ENCODE results near the gene NCK2. TPM values are rescaled to one million over a fixed set of nuclear protein-coding genes. Genes with fewer than 3 reads are reported as not detected.
A peak's percentile ranks its signal among the peaks of the same experiment; 100 is the strongest.

The NCK2 gene
- total RNA-seq, 2 donors from 2014 or later = 36.6 to 42.8 TPM

DNA sequence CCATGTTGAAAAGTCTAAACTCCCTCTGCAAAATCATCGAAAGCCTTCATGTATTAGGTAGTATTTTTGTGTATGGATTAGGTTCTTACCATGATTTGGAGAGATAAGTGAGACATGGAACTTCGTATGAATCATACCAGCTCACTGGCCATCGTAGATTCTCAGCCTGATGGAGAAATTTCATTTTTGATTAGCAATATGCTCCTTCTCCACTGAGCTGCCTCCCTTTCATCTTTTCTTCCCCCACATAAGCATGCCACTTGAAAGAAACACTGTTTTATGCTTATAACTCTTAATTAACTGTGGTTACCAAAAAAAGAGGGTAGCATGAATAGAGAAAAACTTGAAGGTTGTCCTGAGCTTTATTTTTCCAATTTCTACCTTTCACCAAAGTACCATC lies 111.9 kb downstream of the NCK2 start:
- H3K4me3 ChIP-seq = no peak overlapping the region
- H3K36me3 ChIP-seq (replicated peaks in 1 of 2; ENCODE audit: insufficient read depth in 1 of 2, low read depth in 2 of 2) = no peaks in the 10 kb centered on the region
- intact Hi-C loops (cut with DNase I) = no loop called here
- no peaks in the 10 kb centered on the region for H3K9me3 ChIP-seq
- DNase-seq = no peak
- TF ChIP-seq, protein P1, sequence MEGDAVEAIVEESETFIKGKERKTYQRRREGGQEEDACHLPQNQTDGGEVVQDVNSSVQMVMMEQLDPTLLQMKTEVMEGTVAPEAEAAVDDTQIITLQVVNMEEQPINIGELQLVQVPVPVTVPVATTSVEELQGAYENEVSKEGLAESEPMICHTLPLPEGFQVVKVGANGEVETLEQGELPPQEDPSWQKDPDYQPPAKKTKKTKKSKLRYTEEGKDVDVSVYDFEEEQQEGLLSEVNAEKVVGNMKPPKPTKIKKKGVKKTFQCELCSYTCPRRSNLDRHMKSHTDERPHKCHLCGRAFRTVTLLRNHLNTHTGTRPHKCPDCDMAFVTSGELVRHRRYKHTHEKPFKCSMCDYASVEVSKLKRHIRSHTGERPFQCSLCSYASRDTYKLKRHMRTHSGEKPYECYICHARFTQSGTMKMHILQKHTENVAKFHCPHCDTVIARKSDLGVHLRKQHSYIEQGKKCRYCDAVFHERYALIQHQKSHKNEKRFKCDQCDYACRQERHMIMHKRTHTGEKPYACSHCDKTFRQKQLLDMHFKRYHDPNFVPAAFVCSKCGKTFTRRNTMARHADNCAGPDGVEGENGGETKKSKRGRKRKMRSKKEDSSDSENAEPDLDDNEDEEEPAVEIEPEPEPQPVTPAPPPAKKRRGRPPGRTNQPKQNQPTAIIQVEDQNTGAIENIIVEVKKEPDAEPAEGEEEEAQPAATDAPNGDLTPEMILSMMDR (IDR thresholded peaks at IDR 0.05) = no peak
- no peak for TF ChIP-seq POLR2A (IDR thresholded peaks at IDR 0.05)
- no peak overlapping the region for H3K27ac ChIP-seq
- peaks cover 17% of the 10 kb centered on the region for H3K4me1 ChIP-seq
- WGBS, 2 donors = 83 to 87% methylated on average over 3 of the region's 3 CpGs
- no peak for ATAC-seq
- H3K27me3 ChIP-seq = no peaks in the 10 kb centered on the region

DNA sequence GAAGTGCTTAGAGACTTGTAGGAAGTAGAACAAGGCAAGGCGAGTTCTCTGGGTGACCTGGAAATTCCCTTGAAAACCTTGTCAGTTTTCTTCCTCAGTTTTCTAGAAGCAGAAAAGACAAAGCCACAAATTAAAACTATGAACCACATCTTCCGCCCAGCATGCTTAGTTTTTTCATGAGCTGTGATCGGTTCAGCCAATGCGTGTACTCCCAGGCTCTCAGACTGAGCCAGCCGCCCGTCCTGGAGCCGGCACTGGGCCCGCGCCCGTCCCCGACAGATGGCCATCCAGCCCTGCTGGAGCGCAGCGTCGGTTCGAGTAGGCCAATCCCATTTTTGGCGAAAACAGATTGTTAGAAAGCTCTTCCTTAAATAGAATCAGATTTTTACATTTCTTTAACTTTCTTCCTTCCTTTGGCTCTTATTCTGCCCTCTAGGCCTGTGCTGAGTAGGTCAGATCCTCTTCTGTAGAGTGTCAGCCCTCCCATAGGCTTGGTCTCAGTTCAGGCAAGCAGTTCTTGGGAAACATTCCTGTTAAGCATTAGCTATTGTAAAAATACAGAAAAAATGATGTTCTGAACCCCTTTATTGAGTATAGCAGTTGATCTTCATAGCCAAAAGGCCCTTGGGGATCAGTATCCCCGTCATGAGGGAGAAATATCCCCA lies 112.5 kb downstream of the NCK2 start:
- H3K4me3 ChIP-seq = no peak overlapping the region
- peaks cover 17% of the 10 kb centered on the region for H3K4me1 ChIP-seq
- H3K27me3 ChIP-seq = no peaks in the 10 kb centered on the region
- no peak for TF ChIP-seq POLR2A (IDR thresholded peaks at IDR 0.05)
- TF ChIP-seq, protein P1 (IDR thresholded peaks at IDR 0.05) = no peak
- ATAC-seq = no peak
- peak overlapping the region in 1 of 4 donors; percentile 17 for H3K27ac ChIP-seq
- 89 to 94% methylated on average over 17 of the region's 17 CpGs for WGBS, 2 donors
- no peaks in the 10 kb centered on the region for H3K36me3 ChIP-seq (replicated peaks in 1 of 2; ENCODE audit: insufficient read depth in 1 of 2, low read depth in 2 of 2)
- H3K9me3 ChIP-seq = no peaks in the 10 kb centered on the region
- intact Hi-C loops (cut with DNase I) = no loop called here
- no peak for DNase-seq

DNA sequence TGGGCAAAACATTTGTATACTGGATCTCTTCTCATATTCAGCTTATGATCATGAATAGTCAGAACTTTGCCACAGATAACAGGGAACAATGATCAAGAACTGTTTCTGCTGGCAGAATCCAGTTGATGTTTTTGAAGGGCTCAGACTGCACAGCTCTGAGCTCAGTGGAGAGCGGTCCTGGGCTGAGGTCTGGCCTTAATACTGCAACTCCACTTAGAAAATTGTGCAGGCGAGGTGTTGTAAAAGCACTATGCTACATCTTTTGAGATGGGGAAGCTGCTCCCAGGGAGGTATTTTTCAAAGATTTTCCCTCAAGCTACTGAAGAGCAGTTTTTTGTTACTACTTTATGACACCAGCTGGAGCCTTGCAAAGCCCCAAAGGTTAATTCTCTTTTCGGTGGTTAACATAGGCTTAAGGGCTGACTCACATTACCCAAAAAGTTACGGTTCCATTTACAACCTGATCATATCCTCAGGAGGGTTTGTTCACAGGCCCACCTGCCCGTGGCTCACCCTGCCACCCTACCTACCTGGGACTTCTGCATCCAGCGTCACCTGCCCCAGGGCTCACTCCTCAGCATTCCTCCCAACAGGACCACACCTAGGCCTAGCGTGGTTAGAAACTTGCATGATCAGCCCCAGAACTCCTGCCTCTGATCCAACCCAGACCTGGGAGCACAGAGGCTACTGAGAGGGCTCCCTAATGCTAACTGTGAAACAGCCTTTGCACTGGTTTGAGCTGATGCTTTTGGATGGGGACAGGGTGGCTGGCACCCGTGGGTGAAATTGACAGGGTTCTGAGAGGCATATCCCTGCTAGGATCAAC lies 114.4 kb downstream of the NCK2 start:
- Histone ChIP-seq H3K9me3 (no peaks in the 10 kb centered on the region), H3K4me1 (peaks cover 12% of the 10 kb centered on the region), H3K27me3 (no peaks in the 10 kb centered on the region), H3K36me3 (replicated peaks in 1 of 2; ENCODE audit: insufficient read depth in 1 of 2, low read depth in 2 of 2) (no peaks in the 10 kb centered on the region), H3K4me3 (no peak overlapping the region), H3K27ac (no peak overlapping the region)
- WGBS, 2 donors = 70 to 91% methylated on average over 7 to 8 of the region's 8 CpGs
- no peak for TF ChIP-seq POLR2A (IDR thresholded peaks at IDR 0.05)
- TF ChIP-seq, protein P1 (IDR thresholded peaks at IDR 0.05) = no peak
- intact Hi-C loops (cut with DNase I) = no loop called here
- DNase-seq (no peak), ATAC-seq (no peak)

DNA sequence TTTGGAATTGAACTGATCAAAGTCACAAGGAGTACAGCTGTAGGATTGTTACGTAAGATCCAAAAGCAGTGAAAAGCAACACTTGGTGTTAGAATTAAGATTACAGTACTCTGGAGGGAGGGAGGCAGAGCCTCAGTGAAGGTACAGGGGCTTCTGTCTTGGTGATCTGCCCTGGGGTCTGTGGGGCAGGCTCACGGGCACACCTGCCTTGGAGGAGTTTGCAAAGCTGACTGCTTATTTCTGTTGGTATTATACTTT lies 114.9 kb downstream of the NCK2 start:
- Histone ChIP-seq H3K36me3 (replicated peaks in 1 of 2; ENCODE audit: insufficient read depth in 1 of 2, low read depth in 2 of 2) (no peaks in the 10 kb centered on the region), H3K27me3 (no peaks in the 10 kb centered on the region), H3K9me3 (no peaks in the 10 kb centered on the region), H3K27ac (no peak overlapping the region), H3K4me1 (peaks cover 12% of the 10 kb centered on the region), H3K4me3 (no peak overlapping the region)
- TF ChIP-seq POLR2A (IDR thresholded peaks at IDR 0.05) = no peak
- TF ChIP-seq, protein P1 (IDR thresholded peaks at IDR 0.05) = no peak
- ATAC-seq (no peak), DNase-seq (no peak)
- WGBS, 2 donors = 97% methylated on average over 2 of the region's 2 CpGs
- intact Hi-C loops (cut with DNase I) = no loop called here

Measured in body of pancreas (tissue), 4 donors.